AG04449 (cell line): ENCODE data around the gene GM2A.

Source experiments
- CTCF ChIA-PET: fragments of 350-600 bp; formaldehyde crosslinking; extraction: SDS; loops from one replicate; lab custom pipeline; 2021; ENCODE audit warnings: antibody characterized with exemption; lab: Yijun Ruan, JAX
- POLR2A ChIA-PET: fragments of 400-600, 350-600 bp; formaldehyde crosslinking; extraction: SDS; loops from one replicate; lab custom pipeline; 2020; ENCODE audit warnings: antibody characterized with exemption, inconsistent platforms; lab: Yijun Ruan, JAX
- DNase-seq: peaks from one replicate; pipeline ENCODE4 v3.0.0-alpha.2; 2010; ENCODE audit warnings: low read depth, low spot score
- H3K4me3 ChIP-seq: 2 replicates; pipeline ENCODE4 v1.5.1; 2011; ENCODE audit warnings: low read depth, mild to moderate bottlenecking, control low read depth, low read length
- TF ChIP-seq, protein P1 (sequence below): IDR thresholded peaks from one replicate; pipeline ENCODE4 v1.5.1; 2011; ENCODE audit warnings: mild to moderate bottlenecking, moderate library complexity, low read length, control low read depth, inconsistent platforms; ENCODE audit not compliant: insufficient read depth; ENCODE audit errors: missing control alignments

GM2A gene

DNA sequence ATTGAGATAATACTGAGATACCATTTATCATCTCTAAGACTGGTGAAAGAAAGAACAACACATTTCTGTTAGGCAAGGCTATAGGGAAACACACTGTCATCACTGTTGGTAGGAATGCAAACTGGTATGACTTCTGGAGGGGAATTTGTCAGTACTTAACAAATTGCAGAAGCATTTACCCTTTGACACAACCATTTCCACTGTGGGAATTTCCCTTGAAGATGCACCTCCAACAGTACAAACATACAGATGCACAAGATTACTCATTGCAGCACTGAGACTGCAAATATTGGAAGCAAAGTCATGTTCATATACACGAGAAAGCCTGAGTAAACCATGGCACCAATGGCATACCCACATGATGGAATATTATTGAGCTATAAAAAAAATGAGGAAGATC lies 17.6 kb downstream of the GM2A start:
- ChIA-PET CTCF (no interaction called here), POLR2A (no interaction called here)
- peak; percentile 63 for DNase-seq
- TF ChIP-seq, protein P1, sequence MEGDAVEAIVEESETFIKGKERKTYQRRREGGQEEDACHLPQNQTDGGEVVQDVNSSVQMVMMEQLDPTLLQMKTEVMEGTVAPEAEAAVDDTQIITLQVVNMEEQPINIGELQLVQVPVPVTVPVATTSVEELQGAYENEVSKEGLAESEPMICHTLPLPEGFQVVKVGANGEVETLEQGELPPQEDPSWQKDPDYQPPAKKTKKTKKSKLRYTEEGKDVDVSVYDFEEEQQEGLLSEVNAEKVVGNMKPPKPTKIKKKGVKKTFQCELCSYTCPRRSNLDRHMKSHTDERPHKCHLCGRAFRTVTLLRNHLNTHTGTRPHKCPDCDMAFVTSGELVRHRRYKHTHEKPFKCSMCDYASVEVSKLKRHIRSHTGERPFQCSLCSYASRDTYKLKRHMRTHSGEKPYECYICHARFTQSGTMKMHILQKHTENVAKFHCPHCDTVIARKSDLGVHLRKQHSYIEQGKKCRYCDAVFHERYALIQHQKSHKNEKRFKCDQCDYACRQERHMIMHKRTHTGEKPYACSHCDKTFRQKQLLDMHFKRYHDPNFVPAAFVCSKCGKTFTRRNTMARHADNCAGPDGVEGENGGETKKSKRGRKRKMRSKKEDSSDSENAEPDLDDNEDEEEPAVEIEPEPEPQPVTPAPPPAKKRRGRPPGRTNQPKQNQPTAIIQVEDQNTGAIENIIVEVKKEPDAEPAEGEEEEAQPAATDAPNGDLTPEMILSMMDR = no peak
- no peak overlapping the region for H3K4me3 ChIP-seq

DNA sequence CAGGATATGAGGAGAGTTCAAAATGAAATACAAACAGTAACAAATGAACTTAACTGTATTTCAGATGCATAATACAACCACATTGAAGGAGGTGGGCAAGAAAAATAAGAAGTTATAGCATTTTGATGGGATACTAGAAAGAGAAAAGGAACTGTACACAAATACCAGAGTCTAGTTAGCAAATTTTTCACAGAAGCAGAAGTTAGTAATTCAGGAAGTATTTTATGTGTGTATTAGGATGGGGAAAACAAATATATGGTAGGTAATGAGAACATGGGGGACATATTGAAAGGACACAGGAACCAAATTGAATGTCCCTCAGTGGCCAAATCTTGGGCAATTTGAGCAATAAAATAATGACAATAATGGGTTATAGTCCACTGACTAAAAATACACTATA lies 18.4 kb downstream of the GM2A start:
- POLR2A ChIA-PET = no interaction called here
- no peak for DNase-seq
- TF ChIP-seq, protein P1 = no peak
- H3K4me3 ChIP-seq = no peak overlapping the region
- CTCF ChIA-PET = no interaction called here

DNA sequence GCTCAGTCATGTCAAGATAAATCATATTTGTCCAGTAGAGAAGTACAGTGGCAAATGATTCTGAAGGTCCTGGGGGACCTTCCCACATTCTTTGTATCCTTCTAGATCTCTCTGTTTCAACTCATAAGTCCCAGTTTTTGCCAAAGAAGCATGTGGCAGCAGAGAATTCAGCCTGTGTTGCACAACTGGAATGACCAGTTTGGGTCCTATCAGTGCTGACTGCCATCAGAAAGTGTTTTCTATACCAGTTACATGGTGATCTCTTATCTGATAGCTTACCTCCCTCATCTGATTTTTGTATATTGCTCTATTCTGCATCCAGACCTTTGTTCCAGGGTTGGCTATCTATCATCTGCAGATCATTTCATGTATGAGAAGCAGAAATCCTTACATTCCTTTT lies 21.7 kb downstream of the GM2A start:
- POLR2A ChIA-PET = no interaction called here
- no peak for DNase-seq
- CTCF ChIA-PET = no interaction called here
- TF ChIP-seq, protein P1 = no peak
- H3K4me3 ChIP-seq = no peak overlapping the region

DNA sequence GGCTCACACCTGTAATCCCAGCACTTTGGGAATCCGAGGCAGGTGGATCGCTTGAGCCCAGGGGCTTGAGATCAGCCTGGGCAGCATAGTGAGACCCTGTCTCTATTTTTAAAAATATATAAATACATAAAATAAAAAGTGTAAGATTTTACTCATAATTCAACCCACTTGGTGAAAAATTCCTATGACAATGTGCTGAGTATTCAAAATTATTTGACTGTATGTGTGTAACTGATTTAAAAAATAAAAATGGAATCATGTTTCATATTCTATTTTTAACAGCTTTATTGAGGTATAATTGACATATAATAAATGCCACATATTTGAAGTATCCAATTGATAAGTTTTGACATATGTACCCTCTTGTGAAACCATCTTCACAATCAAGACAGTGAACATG lies 22.8 kb downstream of the GM2A start:
- POLR2A ChIA-PET = no interaction called here
- CTCF ChIA-PET = no interaction called here

DNA sequence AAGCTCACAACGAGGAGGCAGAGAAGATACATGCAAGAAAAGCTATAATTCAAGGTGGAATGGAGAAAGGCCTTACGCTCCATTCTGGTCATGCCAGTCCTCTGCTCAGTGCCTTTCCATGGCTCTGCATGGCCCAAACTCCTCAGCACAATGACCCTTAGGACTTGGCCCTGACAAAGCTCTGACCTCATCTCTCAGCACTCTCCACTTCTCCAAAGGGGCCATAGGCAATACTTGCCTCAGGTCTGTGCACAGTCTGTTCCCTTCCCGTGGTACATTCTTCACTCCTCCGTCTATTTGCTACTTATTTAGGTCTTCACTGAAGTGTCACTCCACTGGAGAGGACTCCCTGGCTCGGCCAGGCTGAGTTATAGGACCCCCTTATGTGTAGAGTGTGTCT lies 25.9 kb downstream of the GM2A start:
- DNase-seq = no peak
- H3K4me3 ChIP-seq = no peak overlapping the region
- TF ChIP-seq, protein P1 = no peak
- ChIA-PET POLR2A (no interaction called here), CTCF (no interaction called here)

More for the DNA sequence above, 22.8 kb downstream of the GM2A start:
- TF ChIP-seq, protein P1 = no peak
- DNase-seq = no peak
- no peak overlapping the region for H3K4me3 ChIP-seq

DNA sequence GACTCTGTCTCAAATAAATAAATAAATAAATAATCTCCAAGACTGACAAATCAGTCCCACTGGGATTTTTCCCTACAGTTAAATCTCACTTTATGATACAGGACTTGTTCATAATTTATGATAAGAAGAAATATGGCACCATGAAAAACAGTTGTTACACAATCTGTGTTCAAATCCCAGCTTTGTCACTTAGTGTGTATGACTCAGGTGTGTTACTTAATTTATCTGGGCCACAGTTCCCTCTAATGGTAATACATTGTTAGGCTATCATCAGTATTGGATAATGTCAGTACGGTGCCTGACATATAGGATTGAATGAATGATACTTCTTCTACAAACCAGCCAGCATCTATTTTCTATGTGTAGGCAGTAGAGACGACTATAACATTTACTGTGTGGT lies 27.5 kb downstream of the GM2A start:
- DNase-seq = no peak
- CTCF ChIA-PET = no interaction called here
- H3K4me3 ChIP-seq = no peak overlapping the region
- TF ChIP-seq, protein P1 = no peak
- POLR2A ChIA-PET = no interaction called here
